HepG2 (cell line): ENCODE data around the gene TOX2. TPM values are rescaled to one million over a fixed set of nuclear protein-coding genes. Genes with fewer than 3 reads are reported as not detected.

ENCODE experiments used
- ATAC-seq: fragments of 200-7000 bp; cut with Tn5 transposase; 3 replicates; pipeline ENCODE4 v1.9.1; 2020; ENCODE audit warnings: mild to moderate bottlenecking, moderate library complexity
- BruUV-seq: library from RNA; stranded (reverse); fragments of 400-500 nt; replicated peaks from 2 replicates; lab custom pipeline; 2021; lab: Mats Ljungman, UMichigan
- CTCF ChIA-PET: fragments of 300-600 bp; formaldehyde crosslinking; extraction: SDS; loops from one replicate; lab custom pipeline; 2021; ENCODE audit warnings: low total read pairs, inconsistent platforms, low intra/inter-chr PET ratio; lab: Yijun Ruan, JAX
- POLR2A ChIA-PET: fragments of 350-600 bp; sonication (Branson Sonifier 250); formaldehyde crosslinking; loops from one replicate; lab custom pipeline; 2020; ENCODE audit warnings: antibody characterized with exemption, inconsistent platforms; lab: Yijun Ruan, JAX
- DNase-seq: peaks from one replicate; pipeline ENCODE4 v3.0.0-alpha.2; 2015; ENCODE audit warnings: low spot score
- FAIRE-seq: peaks from 3 replicates; lab custom pipeline; 2011; peaks lifted over from hg19 to GRCh38; lab: Jason Lieb, UNC
- H2AFZ ChIP-seq: one replicate; pipeline ENCODE4 v1.6.1; 2011; ENCODE audit warnings: low read length, inconsistent platforms
- H3K27ac ChIP-seq: fragments of 300-600 bp; 3 replicates; pipeline ENCODE4 v1.8.0; 2011; ENCODE audit warnings: mixed run types, mild to moderate bottlenecking, mixed read lengths, low read length, inconsistent platforms; ENCODE audit not compliant: insufficient read depth; ENCODE audit errors: extremely low read length
- H3K27me3 ChIP-seq, 2 experiments: fragments of 200-600 bp in 1 of 2; 2 replicates in 1 of 2; 3 replicates in 1 of 2; pipeline versions ENCODE4 v1.6.0 to v1.8.0; 2011; ENCODE audit warnings: low read length in 2 of 2, mild to moderate bottlenecking in 2 of 2, moderate library complexity in 2 of 2, inconsistent platforms in 1 of 2; ENCODE audit not compliant: insufficient read depth in 2 of 2, control insufficient read depth in 1 of 2
- H3K36me3 ChIP-seq, 2 experiments: fragments of 200-600 bp in 1 of 2; replicated peaks in 1 of 2; 2 replicates in 1 of 2; 3 replicates in 1 of 2; pipeline versions ENCODE4 v1.5.1 to v1.8.0; 2011; ENCODE audit warnings: low read length in 2 of 2, inconsistent platforms in 1 of 2; ENCODE audit not compliant: insufficient read depth in 2 of 2, control insufficient read depth in 1 of 2
- H3K4me1 ChIP-seq: 2 replicates; pipeline ENCODE4 v1.5.1; 2012; ENCODE audit warnings: low read length, inconsistent platforms; ENCODE audit not compliant: insufficient read depth
- H3K4me2 ChIP-seq: 2 replicates; pipeline ENCODE4 v1.6.0; 2011; ENCODE audit warnings: low read depth, low read length, inconsistent platforms
- H3K4me3 ChIP-seq, 3 experiments: fragments of 200-600 bp in 1 of 3; sonication (generic), shearing (Covaris generic) in 1 of 3; replicated peaks in 1 of 3; 2 replicates each; pipeline ENCODE4 v1.5.1; 2011 to 2016; ENCODE audit warnings: low read length in 3 of 3, inconsistent platforms in 2 of 3, low read depth in 2 of 3, mild to moderate bottlenecking in 2 of 3, control low read depth in 1 of 3, mixed read lengths in 1 of 3; ENCODE audit not compliant: insufficient read depth in 1 of 3
- H3K79me2 ChIP-seq: one replicate; pipeline ENCODE4 v1.6.1; 2011; ENCODE audit warnings: low read length, inconsistent platforms; ENCODE audit not compliant: insufficient read depth
- H3K9ac ChIP-seq: 2 replicates; pipeline ENCODE4 v1.6.0; 2011; ENCODE audit warnings: mild to moderate bottlenecking, low read depth, low read length, inconsistent platforms; ENCODE audit not compliant: insufficient read depth
- H3K9me3 ChIP-seq: 2 replicates; pipeline ENCODE4 v1.5.1; 2012; ENCODE audit warnings: mild to moderate bottlenecking, low read length
- H4K20me1 ChIP-seq: 2 replicates; pipeline ENCODE4 v1.6.0; 2011; ENCODE audit warnings: inconsistent platforms, mild to moderate bottlenecking, low read length, moderate library complexity; ENCODE audit not compliant: insufficient read depth
- CC2D1A ChIP-seq: sonication (generic); formaldehyde crosslinking; IDR thresholded peaks from 2 replicates; pipeline ENCODE4 v1.8.1; 2023; ENCODE audit warnings: mild to moderate bottlenecking, missing genetic modification reagents
- GABPB1 ChIP-seq: IDR thresholded peaks from 2 replicates; pipeline ENCODE4 v1.6.1; 2016; ENCODE audit warnings: mild to moderate bottlenecking, missing genetic modification reagents, moderate library complexity, missing compliant biosample characterization
- GMEB1 ChIP-seq: sonication (generic); formaldehyde crosslinking; IDR thresholded peaks from 2 replicates; pipeline ENCODE4 v1.5.1; 2020; ENCODE audit warnings: missing genetic modification reagents, mild to moderate bottlenecking, borderline replicate concordance
- HNRNPLL ChIP-seq: fragments of 200-400 bp; formaldehyde crosslinking; IDR thresholded peaks from 2 replicates; pipeline ENCODE4 v1.6.1; 2017; ENCODE audit warnings: mild to moderate bottlenecking, low read depth, low read length; ENCODE audit not compliant: poor library complexity, severe bottlenecking
- RBM39 ChIP-seq: fragments of 200-400 bp; formaldehyde crosslinking; IDR thresholded peaks from one replicate; pipeline ENCODE4 v1.6.1; 2018; ENCODE audit warnings: antibody characterized with exemption, mild to moderate bottlenecking, low read depth, low read length; ENCODE audit not compliant: poor library complexity, severe bottlenecking
- ZFP62 ChIP-seq: sonication (generic); formaldehyde crosslinking; IDR thresholded peaks from 2 replicates; pipeline ENCODE4 v1.4.0; 2020; ENCODE audit warnings: missing genetic modification reagents
- ZFX ChIP-seq: sonication (generic); formaldehyde crosslinking; IDR thresholded peaks from 2 replicates; pipeline ENCODE4 v1.4.0; 2020; ENCODE audit warnings: mild to moderate bottlenecking, low read depth, missing genetic modification reagents, moderate library complexity
- ZNF672 ChIP-seq: sonication (generic); formaldehyde crosslinking; IDR thresholded peaks from 2 replicates; pipeline ENCODE4 v1.8.1; 2022; ENCODE audit warnings: missing genetic modification reagents
- WGBS: methylation state at CpG from one replicate; pipeline ENCODE4 v1.1.6; 2017; ENCODE audit warnings: low lambda C conversion rate; 5-methylcytosine and 5-hydroxymethylcytosine counted together
- in situ Hi-C: cut with HindIII; loops from 2 replicates; pipeline ENCODE4 v1.10.0; 2017; ENCODE audit warnings: low pct_unique_long_range_greater_than_20kb; ENCODE audit not compliant: extremely low pct_ligation_motif_present
- intact Hi-C: fragments of 100-400 bp; cut with micrococcal nuclease; formaldehyde crosslinking; loops from one replicate; pipeline ENCODE4 v1.10.0; 2022; ENCODE audit not compliant: unreplicated experiment
- polyA plus RNA-seq, 8 experiments: library from polyadenylated mRNA; depleted of rRNA in 3 of 8; stranded (reverse) in 7 of 8; unstranded in 1 of 8; fragments of >200 nt; fragmentation: Illumina TruSeq in 4 of 8; extraction: Trizol in 4 of 8; gene quantifications; 2 replicates each; pipeline versions ENCODE4 v1.2.1 to v1.2.3, GENCODE V29; 2011 to 2016; ENCODE audit warnings: low read depth in 4 of 8, missing spikeins in 1 of 8, mixed read lengths in 1 of 8; ENCODE audit not compliant: insufficient read depth in 1 of 8
- total RNA-seq, 5 experiments: library from RNA; depleted of rRNA; stranded (reverse); fragments of >200 nt; fragmentation: Illumina TruSeq; extraction: Trizol; gene quantifications; 2 replicates each; pipeline ENCODE4 v1.2.3, GENCODE V29; 2016; ENCODE audit warnings: low read depth in 1 of 5

TOX2 gene
- total and polyA plus RNA-seq, 2 of the 13 experiments (the other 11 are each of a cell fraction or from before 2014, with no cell fraction given): not detected

- Histone ChIP-seq H3K79me2 (no peaks in the 10 kb centered on the region), H3K27me3 (peaks cover 4 to 52% of the 10 kb centered on the region in 2 experiments; a peak in 3 of 5 replicates), H3K9ac (no peak overlapping the region), H3K4me2 (no peak overlapping the region)
- DNase-seq: no peak
- POLR2A ChIA-PET: no interaction called here
- no peak for ATAC-seq
- no TSS peak for BruUV-seq
- no peak for FAIRE-seq
- TF ChIP-seq HNRNPLL: no peak
- TF ChIP-seq CC2D1A (CRISPR knock-in tag): no peak
- no peak for TF ChIP-seq ZFP62 (CRISPR knock-in tag)
- no peak for TF ChIP-seq RBM39
- TF ChIP-seq GABPB1 (CRISPR knock-in tag): no peak
- TF ChIP-seq GMEB1 (CRISPR knock-in tag): no peak
- TF ChIP-seq ZNF672 (CRISPR knock-in tag): no peak
- TF ChIP-seq ZFX (CRISPR knock-in tag): no peak
- TF ChIP-seq, all 625 proteins: peak for 0
- intact Hi-C loops (no loop called here), in situ Hi-C loops (no loop called here)
- Histone ChIP-seq H4K20me1 (no peaks in the 10 kb centered on the region), H3K9me3 (no peaks in the 10 kb centered on the region), H3K27ac (no peak overlapping the region), H3K4me3 (no peak overlapping the region), H3K4me1 (no peaks in the 10 kb centered on the region), H3K36me3 (no peaks in the 10 kb centered on the region), H2AFZ (no peak overlapping the region)
- 41% methylated on average over 16 of the region's 16 CpGs for WGBS
- CTCF ChIA-PET: interaction anchor here (3.5 kb wide), 1 partner anchor 26 kb away, joined by 57 read pairs; no protein-coding TSS in a partner anchor
Measured at GRCh38 chr20:44054118-44054517, 139.5 kb downstream of the TOX2 start.
